Ramos (cell line): ENCODE measurements around the gene MLLT3.

Experiments
- in situ Hi-C: fragments of 300-500 bp; cut with MboI; formaldehyde crosslinking; loops from one replicate; pipeline ENCODE4 v1.14.3; 2022; ENCODE audit warnings: low sequenced_read_pairs; ENCODE audit not compliant: unreplicated experiment

MLLT3 gene

DNA sequence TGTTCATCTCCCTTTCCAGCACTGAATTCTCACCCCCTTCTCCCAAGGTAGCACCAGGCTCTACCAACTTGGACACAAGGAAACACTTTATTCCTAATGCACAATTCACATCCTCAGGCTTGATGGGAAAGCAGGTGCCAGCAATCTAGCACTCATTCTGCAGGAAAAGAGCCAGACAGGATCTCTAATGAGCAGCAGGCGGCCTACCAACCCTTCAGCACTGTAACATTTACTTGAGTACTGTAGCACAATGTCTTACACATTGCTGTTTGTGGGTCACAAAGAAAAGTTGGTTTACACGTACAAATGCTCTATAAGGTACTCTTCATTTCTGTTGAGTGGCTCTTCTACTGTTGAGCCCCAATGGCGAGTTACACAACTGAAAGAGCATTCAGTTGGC is 254.4 kb downstream of the MLLT3 start:
- in situ Hi-C loops = loop anchor here (25.0 kb wide), 1 partner anchor 744 kb away; no protein-coding TSS in a partner anchor

DNA sequence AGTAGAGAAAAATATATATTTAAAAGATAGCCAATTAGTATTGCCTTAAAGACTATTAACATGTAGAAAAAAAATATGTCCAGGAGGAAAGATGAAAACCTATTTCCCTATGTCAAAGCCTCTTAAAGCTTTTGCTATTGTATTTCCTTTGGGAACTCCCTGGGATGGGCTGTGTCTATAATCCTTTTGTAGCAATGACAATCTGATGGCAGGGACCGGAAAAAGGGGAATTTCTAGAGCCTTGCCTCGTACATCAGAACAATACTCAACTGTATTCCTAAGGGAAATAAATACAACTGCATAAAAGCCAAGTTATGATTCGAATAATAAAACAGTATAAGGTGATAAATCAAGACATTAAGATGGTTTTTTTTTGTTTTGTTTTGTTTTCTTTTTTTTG is 257.3 kb downstream of the MLLT3 start:
- in situ Hi-C loops = loop anchor here (25.0 kb wide), 1 partner anchor 747 kb away; no protein-coding TSS in a partner anchor

DNA sequence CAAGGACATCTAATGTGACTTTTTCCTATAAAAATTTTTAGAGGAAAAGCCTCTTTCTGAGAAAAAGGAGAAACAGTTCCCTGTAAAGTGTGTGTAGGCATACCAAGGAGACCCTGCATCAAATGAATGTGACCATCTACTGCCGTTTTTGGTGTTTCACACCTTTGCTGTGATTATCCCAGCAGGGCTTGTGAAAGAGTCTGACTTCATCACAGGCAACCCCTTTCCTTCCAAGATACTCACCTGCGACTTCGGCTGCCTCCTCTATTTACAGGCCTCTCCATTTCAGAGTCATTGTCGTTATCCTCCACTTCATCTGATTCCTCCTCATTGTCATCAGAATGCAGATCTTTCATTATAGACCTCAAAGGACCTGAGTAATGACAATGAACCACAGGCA is 259.1 kb downstream of the MLLT3 start:
- in situ Hi-C loops = loop anchor here (25.0 kb wide), 1 partner anchor 749 kb away; no protein-coding TSS in a partner anchor

DNA sequence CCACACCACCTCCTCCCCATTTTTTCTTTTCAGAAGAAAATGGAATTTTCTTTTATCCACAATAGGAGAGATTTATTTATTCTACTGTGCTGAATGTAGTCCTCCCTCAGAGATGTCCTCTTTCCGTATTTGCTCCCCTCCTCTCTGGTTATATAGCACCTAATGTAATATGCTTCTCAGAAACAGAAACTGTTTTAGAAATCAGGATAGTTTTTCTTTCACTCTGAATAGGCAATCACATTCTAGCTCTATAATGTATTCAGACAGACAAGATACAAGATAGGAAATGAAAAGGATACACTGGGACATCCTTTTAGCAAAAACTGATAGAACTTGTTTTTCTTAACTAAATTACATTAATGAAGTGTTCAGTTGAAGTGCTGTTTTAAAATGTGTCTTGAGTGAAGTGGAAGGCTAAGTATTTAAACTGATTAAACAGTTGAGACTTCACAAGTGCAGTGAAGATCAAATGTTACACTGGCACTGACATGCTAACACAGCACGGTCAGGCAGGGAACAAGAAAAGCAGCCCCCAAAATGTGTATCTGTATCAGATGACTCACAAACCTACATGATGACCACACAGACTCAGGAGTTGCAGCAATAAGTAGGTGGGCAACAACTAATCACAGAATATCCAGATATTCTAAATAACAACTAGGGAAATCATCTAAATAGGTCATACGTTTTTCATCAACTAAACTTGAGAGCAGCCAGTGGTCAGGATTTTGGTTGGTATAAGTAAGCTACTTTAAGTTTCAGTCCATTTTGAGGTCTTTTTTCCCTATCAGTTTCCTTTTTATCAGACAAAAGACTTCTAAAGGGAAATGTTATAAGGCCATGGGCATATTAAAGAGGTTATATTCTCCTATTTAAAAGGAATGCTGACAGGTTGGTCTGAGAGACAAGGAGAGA is 260.4 kb downstream of the MLLT3 start:
- in situ Hi-C loops = loop anchor here (25.0 kb wide), 1 partner anchor 750 kb away; no protein-coding TSS in a partner anchor

DNA sequence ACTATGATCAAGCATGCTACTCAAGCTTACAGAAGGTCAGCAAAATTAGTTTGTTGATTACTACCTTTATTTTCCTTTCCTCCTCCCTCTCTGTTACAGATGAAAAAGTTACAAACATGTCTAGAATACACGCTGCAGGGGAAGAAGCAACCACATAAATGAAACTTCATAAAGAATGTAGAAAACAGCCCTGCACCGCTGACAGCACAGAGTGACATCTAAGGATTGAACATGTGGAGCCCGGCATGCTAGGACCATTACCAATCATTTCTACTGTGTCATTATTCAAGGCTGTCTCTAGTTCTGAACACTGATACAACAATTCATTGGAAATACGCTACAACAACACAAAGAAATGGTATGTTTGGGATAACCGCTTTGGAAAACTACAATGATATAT is 261.1 kb downstream of the MLLT3 start:
- in situ Hi-C loops = loop anchor here (25.0 kb wide), 1 partner anchor 751 kb away; no protein-coding TSS in a partner anchor

DNA sequence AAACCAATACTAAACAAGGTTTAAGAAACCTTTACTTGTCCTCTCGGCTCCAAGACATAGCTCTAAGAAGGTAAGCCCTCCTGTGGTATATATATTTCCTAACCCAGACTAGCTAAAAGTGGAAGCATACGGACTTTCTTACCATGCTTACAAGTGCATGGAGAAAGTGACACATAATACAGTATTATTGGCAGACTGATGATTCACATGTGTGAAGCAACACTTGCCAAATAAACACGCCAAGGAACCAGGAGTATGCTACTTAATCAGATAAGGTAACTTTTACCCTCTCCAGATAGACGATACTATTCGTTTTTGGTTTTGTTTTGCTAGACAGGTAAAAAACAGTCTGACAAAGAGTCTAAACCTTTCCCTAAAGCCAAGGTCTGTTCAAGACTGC is 264.1 kb downstream of the MLLT3 start:
- in situ Hi-C loops = loop anchor here (10.0 to 25.0 kb wide), 2 partner anchors 587 to 754 kb away; no protein-coding TSS in a partner anchor

DNA sequence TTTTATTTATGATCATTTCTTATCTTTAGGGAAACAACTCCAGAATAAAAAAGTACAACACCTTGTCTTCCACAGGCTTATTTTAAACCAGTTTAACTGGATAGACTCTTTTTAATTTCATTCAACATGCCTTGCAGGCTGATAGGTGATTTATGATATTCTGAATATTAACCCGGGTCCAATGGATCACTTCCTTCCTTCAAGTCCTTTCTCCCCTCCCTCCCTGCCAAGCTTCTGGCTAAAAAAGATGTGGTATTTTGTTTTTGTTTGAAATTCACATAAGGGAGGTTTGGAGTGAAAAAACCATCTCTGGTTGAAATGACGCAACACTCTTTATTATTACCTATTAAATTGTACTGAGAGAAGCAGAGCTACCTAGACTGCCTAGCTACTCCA is 265.3 kb downstream of the MLLT3 start:
- in situ Hi-C loops = loop anchor here (10.0 to 25.0 kb wide), 2 partner anchors 588 to 755 kb away; no protein-coding TSS in a partner anchor

DNA sequence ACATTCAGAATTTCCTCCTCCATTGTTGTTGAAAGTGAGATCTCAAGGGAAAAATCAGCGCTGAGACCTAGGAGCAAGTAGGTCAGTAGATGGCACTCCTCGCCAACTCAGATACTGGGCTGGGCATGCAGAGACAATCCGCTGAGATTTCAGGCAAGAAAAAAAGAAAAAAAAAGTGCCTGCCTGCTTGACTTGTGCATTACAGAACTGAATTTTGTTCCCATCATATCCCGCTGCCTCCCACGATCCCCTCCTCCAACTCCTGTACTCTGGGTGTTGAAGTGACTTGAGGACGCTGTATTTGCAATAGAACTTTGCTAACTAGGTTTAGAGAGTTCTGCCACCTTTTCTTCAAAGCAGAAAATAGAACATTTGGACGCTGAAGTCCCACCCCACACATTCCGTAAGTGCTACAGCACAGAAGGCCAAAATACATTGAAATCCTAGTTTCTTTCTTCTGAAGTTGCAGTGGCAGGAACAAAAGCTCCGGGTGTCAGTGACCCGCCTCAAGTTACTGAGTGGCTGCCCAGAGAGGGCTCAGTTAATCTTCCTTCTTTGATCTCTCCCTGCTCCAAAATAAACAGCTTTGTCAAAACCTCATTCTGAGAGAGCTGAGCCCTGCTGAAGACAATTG is 265.8 kb downstream of the MLLT3 start:
- in situ Hi-C loops = loop anchor here (10.0 to 25.0 kb wide), 2 partner anchors 588 to 756 kb away; no protein-coding TSS in a partner anchor

DNA sequence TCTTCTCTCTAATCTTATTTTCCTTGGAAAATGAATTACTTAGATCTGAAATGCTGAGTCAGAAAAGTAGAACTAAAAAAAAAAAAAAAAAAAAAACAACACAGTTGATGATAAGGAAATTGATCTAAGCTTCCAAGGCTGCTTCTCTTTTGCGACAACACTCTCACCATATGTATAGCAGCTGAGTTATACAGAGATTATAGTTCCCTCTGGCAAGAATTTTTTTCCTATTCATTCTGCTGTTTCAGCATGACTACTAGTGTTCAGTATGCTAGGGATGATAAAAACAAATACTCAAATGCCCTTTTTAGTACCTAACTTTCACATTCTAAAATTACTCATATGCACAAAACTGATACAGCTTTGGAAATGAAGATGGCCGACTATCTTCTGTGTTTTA is 267.3 kb downstream of the MLLT3 start:
- in situ Hi-C loops = loop anchor here (10.0 to 25.0 kb wide), 2 partner anchors 590 to 757 kb away; no protein-coding TSS in a partner anchor

DNA sequence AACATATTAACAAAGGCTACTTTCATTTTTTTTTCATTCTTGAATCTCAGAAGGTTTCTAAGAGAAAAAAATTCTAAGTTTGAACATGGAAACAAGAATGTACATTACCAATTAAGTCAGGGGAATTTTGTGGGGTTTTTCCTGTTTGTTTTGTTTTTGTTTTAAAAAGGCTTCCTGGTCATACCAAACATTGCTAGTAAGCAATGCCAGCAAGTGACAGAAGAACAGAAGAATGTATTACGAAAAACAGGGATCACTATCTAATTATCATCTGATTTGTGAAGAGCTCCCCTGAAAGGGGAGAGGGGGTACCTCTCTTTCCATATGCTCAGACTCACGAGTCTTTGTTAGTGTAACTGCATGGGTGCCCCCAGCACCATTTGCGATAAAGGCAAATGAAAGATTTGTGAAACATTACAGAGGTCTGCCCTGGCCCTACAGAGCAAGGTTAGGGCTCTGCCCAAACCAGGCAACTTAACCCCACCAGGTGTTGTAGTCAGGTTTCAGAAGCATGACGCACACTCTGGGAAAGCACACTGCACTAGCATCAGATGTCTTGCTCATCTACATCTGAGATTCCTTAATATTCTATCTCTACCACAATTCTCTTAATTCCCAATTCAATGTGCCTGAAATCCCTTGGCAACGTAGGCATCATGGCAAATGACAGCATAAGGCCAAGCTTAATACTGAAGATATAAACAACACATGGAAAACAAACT is 268.2 kb downstream of the MLLT3 start:
- in situ Hi-C loops = loop anchor here (10.0 to 25.0 kb wide), 2 partner anchors 591 to 758 kb away; no protein-coding TSS in a partner anchor

DNA sequence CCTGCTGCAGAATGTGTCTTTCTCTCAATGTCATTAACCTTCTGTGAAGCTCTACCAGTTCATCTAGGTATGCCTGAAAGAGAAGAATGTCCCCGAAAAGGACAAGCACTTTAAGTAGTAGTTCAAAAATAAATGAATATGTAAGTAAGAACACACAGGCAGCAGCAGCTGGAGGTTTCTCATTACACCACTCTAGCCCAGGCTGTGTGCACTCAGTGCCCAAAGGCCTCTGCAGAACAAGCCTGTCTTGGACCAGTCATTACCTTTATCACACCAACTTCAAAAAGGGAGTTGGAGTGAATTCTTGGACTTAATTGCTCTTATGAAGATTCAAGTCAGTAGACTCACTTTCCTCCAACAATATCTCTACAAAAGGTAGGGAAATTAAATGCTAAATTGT is 268.8 kb downstream of the MLLT3 start:
- in situ Hi-C loops = loop anchor here (10.0 to 25.0 kb wide), 2 partner anchors 591 to 759 kb away; no protein-coding TSS in a partner anchor

DNA sequence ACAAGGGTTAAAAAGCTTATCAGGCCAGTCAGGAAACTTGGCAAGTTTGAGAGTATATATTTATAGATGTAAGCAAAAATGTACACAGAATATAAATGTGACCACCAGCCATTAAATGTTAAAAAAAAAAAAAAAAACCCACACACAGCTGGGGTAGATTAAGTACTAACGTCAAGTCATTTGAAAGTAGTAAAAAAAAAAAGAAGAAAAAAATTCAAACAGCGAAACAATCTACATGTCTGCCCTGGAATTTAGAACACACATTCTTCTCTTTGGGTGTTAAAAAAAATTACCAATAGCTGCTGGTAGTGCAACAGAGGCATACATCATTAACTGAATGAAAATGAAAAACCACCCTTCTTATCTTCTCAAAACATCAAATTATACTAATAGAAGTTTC is 269.7 kb downstream of the MLLT3 start:
- in situ Hi-C loops = loop anchor here (10.0 to 25.0 kb wide), 2 partner anchors 592 to 760 kb away; no protein-coding TSS in a partner anchor

DNA sequence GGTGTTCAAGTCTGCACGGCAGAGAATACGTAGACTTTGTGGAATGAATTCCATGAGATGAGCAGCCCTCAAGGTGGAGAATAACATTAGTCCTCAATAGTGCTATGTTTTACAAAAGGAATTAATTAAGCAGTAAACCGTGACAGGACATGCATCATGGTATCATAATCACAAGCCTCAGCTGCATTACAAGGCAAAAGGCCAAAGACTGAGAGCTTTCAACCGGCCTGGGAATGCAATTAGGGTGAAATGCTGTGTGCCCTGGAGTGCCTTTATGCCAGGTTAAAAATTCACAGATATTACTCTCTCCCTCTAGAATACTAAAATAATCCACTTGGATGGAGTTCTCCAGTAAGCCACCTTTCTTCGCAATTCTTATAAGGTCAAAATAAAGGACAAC is 270.6 kb downstream of the MLLT3 start:
- in situ Hi-C loops = loop anchor here (10.0 to 25.0 kb wide), 2 partner anchors 593 to 761 kb away; no protein-coding TSS in a partner anchor

DNA sequence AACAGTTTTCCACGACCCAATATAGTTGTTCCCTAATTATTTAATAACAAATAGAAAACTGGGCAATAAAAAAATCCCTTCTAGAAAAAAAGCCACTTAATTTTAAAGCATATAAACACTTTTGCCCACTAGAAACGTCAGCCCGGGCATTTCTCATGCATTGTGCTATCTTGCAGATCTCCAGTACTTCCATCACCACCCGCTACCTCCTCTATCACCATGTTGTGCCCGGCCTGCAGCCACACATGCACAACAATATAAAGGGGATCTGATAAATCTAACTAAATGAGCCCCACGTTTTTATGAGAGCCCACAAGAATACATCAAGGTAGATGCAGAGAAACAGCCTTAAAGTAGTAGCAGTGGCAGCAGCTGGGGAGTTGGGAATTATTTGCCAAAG is 272.7 kb downstream of the MLLT3 start:
- in situ Hi-C loops = no loop called here

DNA sequence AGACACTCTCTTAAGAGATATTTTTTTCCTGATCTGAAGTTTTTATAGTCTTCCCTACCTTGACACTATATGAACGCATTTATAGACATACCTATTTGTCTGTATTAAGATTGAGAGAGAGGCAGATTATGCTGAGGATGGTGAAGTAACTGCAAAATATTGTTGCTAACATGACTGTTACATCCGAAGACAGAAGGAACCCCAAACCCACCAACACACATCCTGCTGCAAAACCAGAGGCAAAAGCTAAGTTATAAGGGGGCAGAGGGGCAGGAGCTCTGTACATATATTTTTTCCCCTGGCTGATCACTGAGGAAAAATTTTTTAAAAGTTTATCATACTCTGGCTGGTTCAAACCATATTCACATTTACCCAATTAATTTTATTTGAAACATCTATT is 279.0 kb downstream of the MLLT3 start:
- in situ Hi-C loops = no loop called here

DNA sequence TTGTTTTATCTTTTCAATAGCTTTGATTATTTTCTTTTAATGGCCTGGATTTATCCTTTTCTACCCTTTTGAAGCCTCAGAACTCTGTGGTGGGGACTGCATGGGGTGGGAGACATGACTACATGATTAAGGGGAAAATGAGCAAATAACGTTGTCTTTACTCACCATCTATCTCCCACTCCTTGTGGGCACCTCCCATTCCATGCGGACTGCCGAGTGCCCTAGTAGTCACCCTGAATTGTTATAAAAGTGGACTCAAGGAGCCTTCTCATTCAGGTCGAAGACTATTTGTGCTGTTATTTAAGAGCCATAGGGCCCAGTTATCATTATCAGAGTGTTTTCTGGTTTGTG is 281.8 kb downstream of the MLLT3 start:
- in situ Hi-C loops = no loop called here

DNA sequence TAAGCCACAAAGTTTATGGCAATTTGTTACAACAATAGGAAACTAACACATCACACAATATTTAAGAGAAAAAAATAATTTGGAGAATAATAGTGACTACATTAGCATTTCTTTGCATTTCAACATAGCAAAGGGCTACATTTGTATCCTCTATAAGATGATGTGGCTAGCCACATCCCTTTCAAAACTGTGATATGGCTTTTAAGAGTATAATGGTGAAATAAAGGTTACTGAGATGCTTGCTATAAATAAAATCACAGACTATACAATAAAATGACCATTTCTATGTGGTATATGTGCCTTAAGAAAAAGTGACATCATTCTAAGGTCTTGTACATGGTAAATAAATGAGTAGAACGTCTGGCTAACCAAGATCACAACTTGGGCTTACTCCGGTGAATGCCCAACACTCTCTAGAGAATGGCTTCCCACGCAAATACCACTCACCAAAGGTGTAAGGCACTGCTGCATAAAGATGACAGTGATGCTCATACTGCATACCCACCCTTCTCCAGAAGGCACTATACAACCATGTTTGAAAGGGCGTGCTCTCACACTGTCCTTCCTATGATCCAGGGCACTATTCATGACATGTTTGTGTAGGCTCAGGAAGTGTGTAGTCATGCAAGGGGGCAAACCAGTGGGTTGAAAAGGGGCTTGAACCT is 286.5 kb downstream of the MLLT3 start:
- in situ Hi-C loops = no loop called here

DNA sequence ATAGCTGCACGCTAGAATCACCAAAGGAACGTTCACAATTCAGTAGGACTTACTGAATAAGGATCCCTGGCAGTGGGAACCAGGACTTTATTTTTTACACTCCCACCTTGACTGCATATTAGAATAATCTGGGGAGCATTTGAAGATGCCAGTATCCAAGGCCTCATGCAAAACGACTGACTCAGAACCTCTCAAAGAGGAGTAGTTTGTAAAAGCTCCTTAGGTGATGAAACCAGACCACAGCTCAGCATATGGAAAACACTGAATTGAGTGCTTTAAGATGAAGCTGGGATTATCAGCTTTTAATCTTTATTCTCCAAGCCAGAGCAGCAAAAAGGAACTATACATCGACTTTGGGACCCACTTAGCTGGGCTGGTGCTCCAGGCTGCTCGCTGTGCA is 288.3 kb downstream of the MLLT3 start:
- in situ Hi-C loops = no loop called here

DNA sequence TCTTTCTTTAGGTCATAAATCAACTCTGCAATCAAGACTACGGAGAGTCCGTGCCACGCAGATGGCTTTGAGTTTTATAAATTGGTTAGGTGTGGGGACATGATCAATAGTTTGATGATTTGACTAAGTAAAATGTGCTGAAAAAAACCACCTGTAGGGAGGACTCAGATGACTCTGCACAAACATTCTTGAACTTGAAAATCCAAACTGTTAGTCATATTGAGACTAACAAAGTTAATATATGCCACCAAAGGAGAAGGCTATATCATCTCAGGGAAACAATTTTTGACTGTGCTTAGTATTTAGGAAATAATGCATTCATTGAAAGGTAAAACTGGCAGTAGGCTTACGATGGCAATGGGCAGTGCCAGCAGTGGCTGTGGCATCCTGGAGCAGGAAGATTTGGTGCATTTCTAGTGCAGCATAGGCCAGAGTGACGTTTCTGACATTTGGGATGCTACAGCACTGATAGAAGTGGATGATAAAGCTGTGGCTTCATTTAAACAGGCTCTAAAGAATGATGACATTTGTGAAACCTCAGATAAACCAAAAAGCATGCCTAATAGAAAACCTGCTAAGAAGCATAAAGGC is 291.1 kb downstream of the MLLT3 start:
- in situ Hi-C loops = no loop called here
